Measurements from ENCODE around the gene HPCAL4.

DNA sequence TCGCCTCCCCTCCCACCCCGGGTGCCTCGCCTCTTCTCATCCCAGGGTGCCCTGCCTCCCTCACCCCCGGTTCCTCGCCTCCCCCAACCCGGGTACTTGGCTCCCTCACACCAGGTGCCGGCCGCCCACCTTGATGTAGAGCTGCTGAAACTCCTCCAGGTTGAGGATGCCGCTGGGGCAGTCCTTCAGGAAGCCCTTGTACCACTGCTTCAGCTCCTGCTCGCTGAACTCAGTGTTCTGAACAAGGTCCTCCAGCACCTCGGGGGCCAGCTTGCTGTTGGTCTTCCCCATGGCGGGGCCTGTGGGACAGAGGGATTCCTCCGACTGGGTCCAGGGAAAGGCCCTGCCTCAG is 6.9 kb downstream of the HPCAL4 start:
- TF ChIP-seq, protein P1, sequence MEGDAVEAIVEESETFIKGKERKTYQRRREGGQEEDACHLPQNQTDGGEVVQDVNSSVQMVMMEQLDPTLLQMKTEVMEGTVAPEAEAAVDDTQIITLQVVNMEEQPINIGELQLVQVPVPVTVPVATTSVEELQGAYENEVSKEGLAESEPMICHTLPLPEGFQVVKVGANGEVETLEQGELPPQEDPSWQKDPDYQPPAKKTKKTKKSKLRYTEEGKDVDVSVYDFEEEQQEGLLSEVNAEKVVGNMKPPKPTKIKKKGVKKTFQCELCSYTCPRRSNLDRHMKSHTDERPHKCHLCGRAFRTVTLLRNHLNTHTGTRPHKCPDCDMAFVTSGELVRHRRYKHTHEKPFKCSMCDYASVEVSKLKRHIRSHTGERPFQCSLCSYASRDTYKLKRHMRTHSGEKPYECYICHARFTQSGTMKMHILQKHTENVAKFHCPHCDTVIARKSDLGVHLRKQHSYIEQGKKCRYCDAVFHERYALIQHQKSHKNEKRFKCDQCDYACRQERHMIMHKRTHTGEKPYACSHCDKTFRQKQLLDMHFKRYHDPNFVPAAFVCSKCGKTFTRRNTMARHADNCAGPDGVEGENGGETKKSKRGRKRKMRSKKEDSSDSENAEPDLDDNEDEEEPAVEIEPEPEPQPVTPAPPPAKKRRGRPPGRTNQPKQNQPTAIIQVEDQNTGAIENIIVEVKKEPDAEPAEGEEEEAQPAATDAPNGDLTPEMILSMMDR (IDR thresholded peaks at IDR 0.05; ENCODE audit: low read depth, low read length) = no peak
- no peak for TF ChIP-seq EZH2phosphoT487 (IDR thresholded peaks at IDR 0.05; ENCODE audit: low read depth)

Data from OCI-LY3 (cell line).